ENCODE results near the gene TSPAN33.

- TF ChIP-seq CTCF (IDR thresholded peaks at IDR 0.05 in 4 of 5, conservative IDR thresholded peaks at IDR 0.05 in 1 of 5) (no peak), POLR2A (IDR thresholded peaks at IDR 0.05) (no peak)
These were observed 798 bp upstream of the TSPAN33 start for GRCh38 chr7:129143724-129144094.

Data from gastrocnemius medialis (tissue), 4 donors.